ENCODE measurements around the gene FAT3.
A peak's percentile ranks its signal among the peaks of the same experiment; 100 is the strongest.

Gene FAT3

GRCh38 chr11:92266806-92267205 is 42.2 kb downstream of the FAT3 start:
- no peak overlapping the region for H3K4me3 ChIP-seq (ENCODE audit: low read depth, low read length)
- no peak for TF ChIP-seq CTCF (conservative IDR thresholded peaks at IDR 0.05; ENCODE audit: low read depth, low read length)
- DNase-seq (ENCODE audit: low read depth): no peak

GRCh38 chr11:92267278-92267677 is 42.7 kb downstream of the FAT3 start:
- no peak for TF ChIP-seq CTCF (conservative IDR thresholded peaks at IDR 0.05; ENCODE audit: low read depth, low read length)
- no peak for DNase-seq (ENCODE audit: low read depth)
- H3K4me3 ChIP-seq (ENCODE audit: low read depth, low read length): no peak overlapping the region

GRCh38 chr11:92267968-92268367 is 43.4 kb downstream of the FAT3 start:
- DNase-seq (ENCODE audit: low read depth): peak; percentile 9
- no peak overlapping the region for H3K4me3 ChIP-seq (ENCODE audit: low read depth, low read length)
- TF ChIP-seq CTCF (conservative IDR thresholded peaks at IDR 0.05; ENCODE audit: low read depth, low read length): no peak

GRCh38 chr11:92268546-92268945 is 43.9 kb downstream of the FAT3 start:
- no peak for TF ChIP-seq CTCF (conservative IDR thresholded peaks at IDR 0.05; ENCODE audit: low read depth, low read length)
- DNase-seq (ENCODE audit: low read depth): no peak
- H3K4me3 ChIP-seq (ENCODE audit: low read depth, low read length): no peak overlapping the region

- peak; percentile 73 for DNase-seq (ENCODE audit: low read depth)
- no peak for TF ChIP-seq CTCF (conservative IDR thresholded peaks at IDR 0.05; ENCODE audit: low read depth, low read length)
- no peak overlapping the region for H3K4me3 ChIP-seq (ENCODE audit: low read depth, low read length)
Observed at GRCh38 chr11:92269021-92269420, 44.4 kb downstream of the FAT3 start.

- DNase-seq (ENCODE audit: low read depth): no peak
- TF ChIP-seq CTCF (conservative IDR thresholded peaks at IDR 0.05; ENCODE audit: low read depth, low read length): no peak
- H3K4me3 ChIP-seq (ENCODE audit: low read depth, low read length): no peak overlapping the region
Observed at GRCh38 chr11:92269841-92270240, 45.2 kb downstream of the FAT3 start.

- no peak overlapping the region for H3K4me3 ChIP-seq (ENCODE audit: low read depth, low read length)
- no peak for TF ChIP-seq CTCF (conservative IDR thresholded peaks at IDR 0.05; ENCODE audit: low read depth, low read length)
- no peak for DNase-seq (ENCODE audit: low read depth)
Observed at GRCh38 chr11:92272651-92273050, 48.0 kb downstream of the FAT3 start.

Measured in choroid plexus epithelial cell (primary cell).